Measurements from ENCODE around the gene CCDC196. TPM values are rescaled to one million over a fixed set of nuclear protein-coding genes. Genes with fewer than 3 reads are reported as not detected.

The CCDC196 gene
- total RNA-seq, 2 experiments from 2014 or later, result not detected

Other genes with a start within 250 kb of the CCDC196 start
- gene GPHN, start 21.8 kb downstream of the CCDC196 start, total RNA-seq, result 10 to 100 TPM; 30.7 to 35.8 TPM